ENCODE data around the gene RELL2. TPM values are rescaled to one million over a fixed set of nuclear protein-coding genes. Genes with fewer than 3 reads are reported as not detected.
A peak's percentile ranks its signal among the peaks of the same experiment; 100 is the strongest.
"Not testable (repeated sequence)": the region's sequence is repeated elsewhere in the genome, so short reads cannot be mapped to it uniquely, and the experiment has no call there.

The RELL2 gene, protein sequence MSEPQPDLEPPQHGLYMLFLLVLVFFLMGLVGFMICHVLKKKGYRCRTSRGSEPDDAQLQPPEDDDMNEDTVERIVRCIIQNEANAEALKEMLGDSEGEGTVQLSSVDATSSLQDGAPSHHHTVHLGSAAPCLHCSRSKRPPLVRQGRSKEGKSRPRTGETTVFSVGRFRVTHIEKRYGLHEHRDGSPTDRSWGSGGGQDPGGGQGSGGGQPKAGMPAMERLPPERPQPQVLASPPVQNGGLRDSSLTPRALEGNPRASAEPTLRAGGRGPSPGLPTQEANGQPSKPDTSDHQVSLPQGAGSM
- total RNA-seq = 5.4 and 6.9 TPM in 2 replicates

DNA sequence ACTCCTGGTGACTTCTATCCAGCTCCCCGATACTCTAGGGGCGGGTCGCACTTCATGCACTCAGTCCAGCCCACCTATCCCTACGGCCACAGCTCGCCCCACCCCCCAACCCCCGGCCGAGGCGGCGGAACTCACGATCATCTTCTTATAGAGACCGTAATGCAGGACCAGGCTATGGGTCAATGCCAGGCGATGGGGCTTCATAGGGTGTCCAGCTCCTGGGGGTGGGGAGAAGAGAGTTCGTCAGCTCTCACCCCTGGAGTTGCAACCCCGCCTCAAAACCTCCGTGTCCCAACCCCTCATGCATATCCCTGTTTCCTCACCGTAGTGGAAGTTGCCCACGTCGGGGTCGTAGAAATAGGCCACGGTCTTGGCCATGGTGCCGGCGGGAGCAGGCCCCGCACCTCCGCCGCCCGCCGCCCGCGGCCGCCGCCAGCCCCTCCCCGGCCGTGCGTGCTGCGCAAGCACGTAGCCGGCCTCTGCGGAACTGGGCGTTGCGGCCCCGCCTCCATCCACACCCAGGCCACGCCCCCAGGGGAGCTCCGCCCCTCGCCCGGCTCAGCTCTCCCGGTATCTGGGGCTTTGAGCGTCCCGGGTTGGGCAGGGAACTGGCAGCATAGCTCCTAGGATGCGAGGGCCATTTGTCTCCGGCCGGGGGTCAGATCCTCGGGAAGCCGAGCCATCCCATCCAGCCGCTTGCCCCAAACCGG lies at the start of gene RELL2, which contains the start of gene HDAC3:
TSS of gene RELL2 (plus strand) at position 585 of the 710 bp plus-strand sequence. CDS start 1,229 bp downstream, outside the sequence.
TSS of gene HDAC3 (minus strand) at position 437 of the 710 bp plus-strand sequence. CDS start at position 378, 59 bp downstream.
- DNase-seq (ENCODE audit: low read depth) = peak; percentile 74

DNA sequence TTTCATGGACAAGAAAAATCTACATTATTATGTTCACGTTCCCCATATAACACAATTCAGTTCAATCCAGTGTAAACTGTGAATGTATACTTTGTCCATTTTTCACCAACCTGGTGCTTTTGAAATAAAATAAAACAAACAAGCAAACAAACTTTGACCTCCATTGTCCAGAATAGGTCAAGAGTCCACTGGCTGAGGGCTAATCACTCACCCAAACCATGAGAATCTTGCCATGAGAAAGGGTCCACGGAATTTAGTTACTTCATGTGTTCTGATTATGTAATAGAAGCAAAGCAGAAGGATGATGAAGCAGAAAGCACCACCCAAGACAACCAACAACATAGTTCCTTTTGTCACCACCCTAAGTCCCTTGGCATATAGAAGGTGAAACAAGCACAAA lies 46.7 kb upstream of the RELL2 start:
- DNase-seq (ENCODE audit: low read depth) = no peak

DNA sequence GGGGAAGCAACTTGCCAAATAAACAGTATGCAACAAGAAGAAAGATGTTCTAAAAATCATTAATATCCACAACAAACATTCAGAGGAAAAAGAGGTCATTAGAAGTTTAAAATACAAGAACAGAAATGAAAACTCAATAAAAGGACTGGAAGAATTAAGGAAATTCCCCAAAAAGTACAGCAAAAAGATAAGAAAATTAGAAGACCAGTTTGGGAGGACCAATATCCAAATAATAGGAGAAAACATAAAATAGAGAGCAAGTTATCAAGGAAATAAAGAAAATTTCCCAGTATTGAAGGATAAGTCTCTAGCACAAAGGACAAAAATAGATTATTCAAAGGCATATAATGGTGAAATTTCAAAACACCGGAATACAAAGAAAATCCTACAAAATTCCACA lies 39.9 kb upstream of the RELL2 start:
- DNase-seq (ENCODE audit: low read depth) = no peak

DNA sequence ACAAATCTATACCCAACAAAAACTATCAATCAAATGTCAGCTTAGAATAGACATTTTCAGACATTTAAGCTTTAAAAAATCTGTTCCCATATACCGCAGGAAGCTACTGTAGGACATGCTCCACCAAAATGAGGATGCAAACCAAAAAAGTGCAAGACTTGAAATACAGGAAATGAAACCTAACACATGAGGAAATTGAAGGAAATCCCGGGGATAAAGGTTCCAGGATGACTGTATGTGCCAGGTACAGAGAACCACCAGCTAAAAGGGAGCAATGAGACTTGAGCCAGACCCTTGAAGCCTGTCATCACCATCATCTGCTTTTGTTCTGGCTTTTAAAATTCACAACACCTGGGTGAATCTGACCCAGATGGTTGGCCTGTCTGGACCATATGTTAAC lies 39.4 kb upstream of the RELL2 start:
- DNase-seq (ENCODE audit: low read depth) = no peak

DNA sequence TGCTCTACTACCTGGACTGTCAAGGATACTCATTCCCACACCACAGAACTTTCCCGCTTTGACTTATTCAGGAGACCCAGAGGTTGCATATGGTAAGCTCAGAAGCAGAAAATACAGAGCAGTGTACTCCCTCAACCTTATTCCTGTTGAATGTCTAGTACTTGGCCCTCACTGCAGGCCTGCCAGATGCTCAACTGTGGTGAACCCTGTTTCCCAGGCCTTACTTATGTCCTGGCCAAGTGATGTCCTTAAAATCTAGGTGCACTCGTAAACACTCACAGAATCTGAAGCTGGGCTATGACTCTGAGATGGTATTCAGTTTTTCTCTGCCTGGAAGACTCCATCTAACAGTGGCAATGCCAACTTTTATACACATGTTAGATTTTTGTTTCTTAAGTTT lies 39.0 kb upstream of the RELL2 start:
- no peak for DNase-seq (ENCODE audit: low read depth)

DNA sequence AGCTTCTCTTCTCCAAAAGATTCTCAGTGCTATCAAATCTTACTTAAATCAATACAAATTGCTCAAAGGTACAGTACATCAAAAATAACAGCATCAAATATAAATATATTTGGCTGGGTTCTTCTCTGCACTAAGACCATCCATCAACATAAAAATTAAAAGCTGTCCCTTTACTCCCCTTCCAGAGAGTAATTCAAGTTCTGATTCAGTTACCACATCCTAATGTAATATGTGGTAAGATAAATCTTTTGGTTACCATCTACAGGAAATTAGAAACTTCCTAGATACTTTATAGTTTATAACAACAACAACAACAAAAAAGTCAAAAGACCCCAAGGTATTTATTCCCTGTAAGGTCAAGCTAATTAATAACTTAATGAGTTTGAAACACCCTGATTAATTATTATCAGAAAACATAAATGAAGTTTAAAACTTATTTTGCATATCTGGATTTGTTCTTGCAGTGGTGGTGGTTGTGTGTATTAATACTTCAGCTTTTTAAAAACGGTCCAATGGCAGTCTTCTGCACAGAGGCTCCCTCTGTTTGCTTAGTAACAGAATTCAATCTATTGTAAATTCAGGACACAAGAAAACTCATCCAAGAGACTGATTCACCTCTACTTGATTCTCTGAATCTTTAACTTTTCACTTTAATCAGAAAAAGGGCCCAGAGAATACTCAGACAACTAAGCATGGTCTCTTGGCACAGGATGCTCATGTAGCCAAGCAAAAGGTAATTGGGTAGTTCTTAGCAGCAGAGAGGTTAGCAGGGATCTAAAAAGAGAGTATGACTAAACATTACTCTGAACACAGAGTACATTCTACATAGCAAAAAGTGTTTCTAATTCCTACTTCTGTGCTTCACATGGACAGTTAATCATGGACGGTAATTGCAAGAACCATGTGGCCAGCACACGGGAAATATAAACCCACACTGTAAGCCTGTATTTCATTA lies 38.1 kb upstream of the RELL2 start:
- peak; percentile 77 for DNase-seq (ENCODE audit: low read depth)

DNA sequence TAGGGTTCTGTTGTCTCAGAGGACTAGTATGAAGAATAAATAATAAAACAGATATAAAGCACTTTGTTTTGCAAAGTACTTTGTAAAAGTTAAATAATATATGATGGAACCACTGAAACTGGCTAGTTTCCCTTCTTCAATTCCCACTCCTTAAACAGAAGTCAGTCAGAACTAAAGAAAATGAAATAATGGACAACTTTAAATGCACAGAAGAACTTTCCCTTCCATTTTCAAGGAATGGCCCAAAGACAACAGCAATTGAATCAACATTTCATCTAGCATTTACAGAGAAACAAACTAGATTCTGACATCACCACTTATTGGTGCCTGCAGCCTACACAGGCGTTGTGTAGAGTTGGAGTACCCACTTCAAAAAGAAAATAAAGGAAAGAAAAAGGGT lies 34.2 kb upstream of the RELL2 start:
- no peak for DNase-seq (ENCODE audit: low read depth)

DNA sequence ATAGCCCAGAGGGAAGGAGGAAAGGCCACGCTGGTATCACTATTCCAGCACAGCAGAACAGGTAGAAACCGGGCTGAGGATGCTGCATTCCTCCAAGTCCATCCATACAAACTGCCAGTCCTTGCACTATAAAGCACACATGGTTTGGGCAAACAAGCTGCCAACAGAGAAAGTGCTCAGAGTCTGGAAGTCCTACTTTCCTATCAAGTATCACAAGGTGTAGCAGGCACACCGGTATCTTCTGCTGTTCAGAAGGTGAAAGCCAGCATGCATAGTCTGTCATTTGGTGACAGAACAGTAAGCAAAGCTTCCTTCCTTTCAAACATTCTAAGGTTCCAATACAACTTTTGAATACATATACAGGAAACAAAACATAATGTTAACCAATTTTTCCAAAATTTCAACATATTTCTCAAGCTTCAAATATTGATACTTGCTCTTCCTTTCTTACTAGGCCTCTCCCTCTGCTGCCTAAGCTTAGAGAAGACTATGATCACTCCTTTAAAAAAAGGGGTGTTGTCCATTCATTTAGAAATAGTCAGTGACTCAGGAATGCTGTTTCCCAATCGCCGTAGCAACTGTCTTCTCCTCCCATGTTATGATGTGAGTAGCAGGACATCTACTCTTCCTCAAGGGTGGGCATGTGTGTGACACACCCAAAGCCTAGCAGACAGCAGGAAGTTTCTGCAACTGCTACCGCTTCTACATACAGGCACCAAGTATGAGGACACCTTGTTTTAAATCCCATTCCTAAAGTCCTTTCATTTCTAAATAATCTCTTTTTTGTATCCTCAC lies 32.7 kb upstream of the RELL2 start:
- peak; percentile 95 for DNase-seq (ENCODE audit: low read depth)

DNA sequence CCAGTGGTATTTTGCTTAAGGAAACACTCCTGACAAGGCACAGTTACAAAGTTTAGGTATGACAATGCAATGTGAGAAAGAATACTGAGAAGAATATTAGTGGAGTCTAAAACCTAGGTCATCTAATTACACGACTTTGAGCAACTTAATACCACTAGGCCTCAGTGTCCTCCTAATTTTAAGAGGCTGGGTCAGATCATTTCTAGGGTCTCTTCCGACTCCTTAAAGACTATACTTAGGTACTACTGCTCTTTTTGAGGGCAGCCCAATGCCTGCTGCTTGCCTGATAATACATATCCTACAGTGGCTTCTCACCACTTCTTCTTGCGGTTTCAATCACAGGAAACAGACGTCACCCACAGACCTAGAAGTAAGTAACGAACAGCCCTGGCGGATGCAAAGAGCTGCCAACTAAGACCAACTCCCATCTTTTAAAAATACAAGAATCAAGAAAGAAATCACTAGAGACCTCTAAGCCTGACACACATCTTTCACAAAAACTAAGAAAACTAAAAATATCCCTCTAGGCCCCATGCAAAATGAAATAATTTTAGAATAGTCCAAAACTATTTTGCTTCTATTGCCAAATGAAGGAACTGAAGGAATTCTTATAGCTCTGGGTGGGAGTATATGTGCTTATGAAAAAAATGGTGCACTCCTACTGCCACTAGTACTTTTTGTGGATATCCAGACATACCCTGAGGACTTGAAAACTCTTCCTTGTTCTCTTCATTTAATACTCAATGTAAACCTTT lies 31.1 kb upstream of the RELL2 start:
- DNase-seq (ENCODE audit: low read depth) = no peak

DNA sequence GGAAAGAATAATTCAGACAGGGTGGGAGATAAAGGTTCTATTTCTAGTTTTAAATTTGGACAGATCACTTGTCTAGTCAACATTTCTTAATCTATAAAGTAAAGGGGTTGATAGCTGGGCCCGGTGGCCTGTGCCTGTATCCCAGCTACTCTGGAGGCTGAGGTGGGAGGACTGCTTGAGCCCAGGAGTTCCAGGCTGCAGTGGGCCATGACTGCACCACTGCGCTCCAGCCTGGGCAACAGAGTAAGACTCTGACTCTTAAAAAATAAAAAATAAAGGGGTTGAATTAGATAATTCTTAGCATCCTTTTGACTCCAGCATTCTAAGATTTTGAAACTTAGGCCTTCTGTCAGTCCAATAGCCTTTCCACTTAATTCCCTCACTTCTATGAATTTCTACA lies 28.8 kb upstream of the RELL2 start:
- DNase-seq (ENCODE audit: low read depth) = no peak

DNA sequence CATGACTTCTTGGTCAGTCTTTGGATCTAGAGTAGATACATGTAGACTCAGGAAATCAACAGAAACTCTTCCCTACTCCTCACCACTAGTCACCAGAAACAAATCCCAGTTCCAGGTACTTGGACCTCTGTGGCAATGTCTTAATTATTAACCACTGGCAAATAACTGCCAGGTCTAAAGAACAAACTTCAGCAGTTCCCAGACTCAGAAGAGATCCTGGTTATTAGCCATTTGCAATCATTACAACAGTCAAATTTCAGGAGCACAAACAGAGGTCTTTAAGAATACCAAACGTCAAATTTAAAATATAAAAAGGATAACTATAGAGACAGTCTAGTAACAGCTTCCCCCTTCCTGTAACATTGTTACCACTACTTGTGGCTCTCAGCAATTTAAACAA lies 28.2 kb upstream of the RELL2 start:
- peak; percentile 94 for DNase-seq (ENCODE audit: low read depth)

DNA sequence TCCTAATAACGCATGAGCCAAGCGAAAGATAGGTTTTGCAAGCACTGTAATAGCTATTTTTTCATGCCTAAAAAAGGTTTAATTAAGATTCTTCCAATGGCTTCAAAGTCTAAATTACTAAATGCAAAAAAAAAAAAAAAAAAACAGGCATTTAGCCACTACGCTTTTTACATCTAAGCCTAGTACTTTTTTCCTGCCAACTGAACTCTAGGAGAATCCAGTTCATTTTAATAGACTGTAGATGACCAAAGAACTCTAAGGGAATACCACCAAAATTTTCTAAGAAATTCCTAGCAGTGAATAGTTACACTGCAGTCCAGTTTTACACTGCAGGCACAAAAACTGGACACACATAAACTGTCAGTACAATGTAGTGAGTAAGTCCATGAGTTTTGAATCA lies 27.8 kb upstream of the RELL2 start:
- DNase-seq (ENCODE audit: low read depth) = no peak

DNA sequence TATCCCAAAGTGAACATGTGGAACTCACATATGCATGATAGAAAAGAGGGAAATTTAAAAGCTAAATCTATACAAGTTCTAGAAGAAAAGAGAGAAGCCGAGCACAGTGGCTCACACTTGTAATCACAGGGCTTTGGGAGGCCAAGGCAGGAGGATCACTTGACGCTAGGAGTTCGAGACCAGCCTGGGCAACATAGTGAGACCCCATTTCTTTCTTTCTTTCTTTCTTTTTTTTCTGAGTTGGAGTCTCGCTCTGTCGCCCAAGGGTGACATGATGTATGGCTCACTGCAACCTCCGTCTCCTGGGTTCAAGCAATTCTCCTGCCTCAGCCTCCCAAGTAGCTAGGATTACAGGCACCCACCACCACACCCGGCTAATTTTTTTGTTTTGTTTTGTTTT lies 26.9 kb upstream of the RELL2 start:
- not testable (repeated sequence) for DNase-seq (ENCODE audit: low read depth)

DNA sequence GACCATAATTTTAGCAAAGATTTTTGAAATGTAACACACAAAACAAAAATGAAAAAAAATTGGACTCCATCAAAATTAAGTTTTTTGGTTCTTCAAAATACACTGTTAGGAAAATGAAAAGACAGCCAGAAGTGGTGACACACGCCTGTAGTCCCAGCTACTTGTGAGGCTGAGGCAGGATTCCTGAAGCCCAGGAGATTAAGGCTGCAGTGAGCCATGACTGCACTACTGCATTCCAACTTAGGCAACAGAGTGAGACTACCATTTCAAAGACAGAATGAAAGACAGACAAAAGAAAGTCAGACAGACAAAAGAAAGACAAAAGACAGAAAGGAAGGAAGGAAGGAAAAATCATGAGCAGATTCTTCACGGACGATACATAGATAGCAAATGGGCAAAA lies 25.5 kb upstream of the RELL2 start:
- peak; percentile 71 for DNase-seq (ENCODE audit: low read depth)

DNA sequence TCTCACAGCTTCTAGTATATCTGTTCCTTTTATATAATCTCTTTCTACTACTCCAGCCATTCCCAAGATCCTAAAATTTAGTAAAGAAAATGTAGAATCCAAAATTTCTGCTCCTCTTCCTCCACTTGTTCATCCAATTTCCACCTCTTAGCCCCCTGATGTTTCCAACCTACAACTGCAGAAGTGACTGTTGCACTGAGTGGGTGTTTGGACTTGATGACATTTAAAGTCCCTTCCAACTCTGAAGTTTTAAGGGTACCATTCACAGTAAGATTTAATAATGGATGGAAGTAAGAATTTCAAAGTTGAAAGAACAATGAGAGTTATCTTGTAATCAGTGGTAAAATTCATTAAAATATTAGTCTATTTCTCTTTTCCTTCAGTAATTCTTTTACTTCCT lies 23.5 kb upstream of the RELL2 start:
- no peak for DNase-seq (ENCODE audit: low read depth)

DNA sequence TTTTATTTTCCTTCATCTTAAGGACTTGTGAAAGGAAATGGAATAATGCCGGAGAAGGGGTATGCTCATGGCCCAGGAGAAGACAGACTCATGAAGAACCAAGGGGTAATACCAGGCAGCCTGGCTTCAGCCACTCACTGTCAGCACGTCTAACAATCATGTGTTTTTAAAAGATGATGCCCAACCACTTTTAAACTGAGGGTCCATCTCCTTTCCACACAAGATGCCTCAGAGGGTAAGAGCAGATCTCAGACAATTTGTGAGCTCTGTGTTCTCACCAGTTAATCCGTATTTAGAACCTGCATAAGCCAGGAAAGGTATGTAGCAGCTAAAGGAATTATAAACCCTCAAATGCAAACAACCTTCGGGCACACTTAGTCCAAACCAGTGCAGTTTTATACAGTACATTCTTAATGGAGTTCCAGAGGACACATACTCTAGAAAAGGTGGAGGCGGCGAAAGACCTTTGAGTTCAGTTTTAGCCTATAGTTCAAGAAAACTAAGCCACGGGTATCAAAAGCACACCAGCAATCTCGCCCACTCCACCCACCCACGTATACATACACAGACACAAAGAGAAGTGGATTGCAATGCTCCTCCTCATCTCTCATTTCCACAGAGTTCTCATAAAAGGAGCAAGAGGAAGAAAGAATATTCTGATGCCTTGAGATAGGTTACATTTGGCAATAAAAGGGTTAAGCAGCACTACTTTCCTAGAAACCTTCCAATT lies 20.6 kb upstream of the RELL2 start:
- no peak for DNase-seq (ENCODE audit: low read depth)

DNA sequence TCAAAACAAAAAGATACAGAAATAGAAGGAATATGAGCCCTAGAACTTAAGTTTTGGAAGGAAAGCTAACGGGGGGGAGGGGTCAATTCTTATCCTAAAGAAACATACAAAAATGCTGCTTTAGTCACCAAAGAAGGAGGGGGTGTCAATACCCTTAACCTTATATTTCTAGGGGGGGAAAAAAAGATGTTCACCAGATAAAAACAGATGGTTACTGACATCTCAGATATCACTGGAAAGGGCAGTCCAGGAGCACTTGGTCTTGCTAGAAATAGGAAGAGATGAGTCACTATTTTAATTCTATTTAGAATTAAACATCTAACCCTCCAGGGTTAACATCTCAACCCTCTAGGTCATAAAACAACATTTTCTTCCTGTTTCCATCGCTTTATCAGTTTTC lies 19.7 kb upstream of the RELL2 start:
- DNase-seq (ENCODE audit: low read depth) = no peak

DNA sequence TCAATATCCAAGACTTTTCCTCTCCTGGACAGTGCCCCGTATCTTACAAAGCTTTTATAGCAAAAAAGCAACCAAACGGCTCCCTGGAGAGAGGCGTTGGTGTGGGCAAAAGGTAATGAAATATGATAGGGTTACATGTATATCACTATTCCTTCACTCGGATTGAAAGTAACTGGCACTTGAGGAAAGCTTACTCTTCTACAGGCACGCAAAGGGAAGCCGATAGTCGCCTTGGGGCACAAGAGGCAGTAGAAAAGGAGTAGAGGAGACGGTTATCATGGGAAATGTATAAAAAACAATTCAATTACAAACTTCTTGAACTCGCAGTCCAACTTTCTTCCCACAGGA lies 19.1 kb upstream of the RELL2 start:
- DNase-seq (ENCODE audit: low read depth) = peak; percentile 41

DNA sequence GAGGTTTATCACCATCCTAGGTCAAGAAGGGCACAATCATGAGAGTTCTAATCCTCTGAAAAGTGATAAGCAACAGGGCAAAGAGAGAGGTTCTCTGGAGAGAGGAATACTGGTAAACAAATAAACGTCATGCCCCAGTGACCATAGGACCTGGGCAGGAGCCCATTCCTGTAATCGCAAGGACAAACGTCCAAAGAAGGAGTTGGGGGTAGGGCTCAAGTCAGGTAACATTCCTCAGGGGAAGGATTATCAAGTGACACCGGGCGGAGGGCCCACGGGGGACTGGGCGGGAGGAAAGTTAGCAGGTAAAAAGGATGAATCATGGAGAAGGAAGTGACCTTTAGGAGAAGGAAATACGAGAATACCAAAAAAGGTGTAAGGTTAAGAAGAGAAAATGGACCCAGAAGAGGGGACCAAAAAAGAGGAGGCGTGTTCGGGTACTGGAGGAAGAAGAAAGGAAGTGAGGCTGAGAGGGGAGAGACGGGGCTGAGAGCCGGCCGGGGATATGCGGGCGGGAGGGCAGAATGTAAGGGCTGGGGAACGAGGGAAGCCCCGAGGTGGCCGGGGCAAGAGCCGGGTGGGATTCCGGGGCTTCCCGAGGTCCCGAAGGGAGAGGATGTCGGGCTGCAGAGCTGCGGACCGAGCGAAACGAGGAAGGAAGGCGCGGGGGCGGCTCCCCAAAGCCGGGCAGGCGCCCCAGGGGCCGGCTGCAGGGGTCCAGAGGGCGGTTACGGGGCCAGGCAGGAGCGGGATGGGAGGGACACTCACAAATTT lies 18.6 kb upstream of the RELL2 start:
- peak; percentile 71 for DNase-seq (ENCODE audit: low read depth)
